ENCODE measurements around the gene ADAM15.

GRCh38 chr1:155086856-155087535 is 35.9 kb downstream of the ADAM15 start:
- TF ChIP-seq EZH2 (IDR thresholded peaks at IDR 0.05; ENCODE audit: low read depth) = no peak
- TF ChIP-seq, protein P1, sequence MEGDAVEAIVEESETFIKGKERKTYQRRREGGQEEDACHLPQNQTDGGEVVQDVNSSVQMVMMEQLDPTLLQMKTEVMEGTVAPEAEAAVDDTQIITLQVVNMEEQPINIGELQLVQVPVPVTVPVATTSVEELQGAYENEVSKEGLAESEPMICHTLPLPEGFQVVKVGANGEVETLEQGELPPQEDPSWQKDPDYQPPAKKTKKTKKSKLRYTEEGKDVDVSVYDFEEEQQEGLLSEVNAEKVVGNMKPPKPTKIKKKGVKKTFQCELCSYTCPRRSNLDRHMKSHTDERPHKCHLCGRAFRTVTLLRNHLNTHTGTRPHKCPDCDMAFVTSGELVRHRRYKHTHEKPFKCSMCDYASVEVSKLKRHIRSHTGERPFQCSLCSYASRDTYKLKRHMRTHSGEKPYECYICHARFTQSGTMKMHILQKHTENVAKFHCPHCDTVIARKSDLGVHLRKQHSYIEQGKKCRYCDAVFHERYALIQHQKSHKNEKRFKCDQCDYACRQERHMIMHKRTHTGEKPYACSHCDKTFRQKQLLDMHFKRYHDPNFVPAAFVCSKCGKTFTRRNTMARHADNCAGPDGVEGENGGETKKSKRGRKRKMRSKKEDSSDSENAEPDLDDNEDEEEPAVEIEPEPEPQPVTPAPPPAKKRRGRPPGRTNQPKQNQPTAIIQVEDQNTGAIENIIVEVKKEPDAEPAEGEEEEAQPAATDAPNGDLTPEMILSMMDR (conservative IDR thresholded peaks at IDR 0.05) = no peak; the same call in 1 of the 2 replicates

Data from PC-9 (cell line).